B cell (primary cell): Measurements from ENCODE around the gene HIC1.

Experiments
- CTCF ChIP-seq: fragments of 200-600 bp; IDR thresholded peaks from one replicate; pipeline ENCODE4 v1.8.0; 2022; ENCODE audit warnings: antibody characterized with exemption, mild to moderate bottlenecking
- EZH2 ChIP-seq: IDR thresholded peaks from 2 replicates; pipeline ENCODE4 v1.6.1; 2012; ENCODE audit warnings: borderline replicate concordance, low read depth, mild to moderate bottlenecking, moderate library complexity, low read length; ENCODE audit not compliant: insufficient read depth, poor library complexity, severe bottlenecking

- TF ChIP-seq CTCF, result no peak
- no peak for TF ChIP-seq EZH2
Measured at GRCh38 chr17:2071024-2071385, 16.1 kb downstream of the HIC1 start.
